GM23248 (cell line): ENCODE measurements around the gene RASGRP2. TPM values are rescaled to one million over a fixed set of nuclear protein-coding genes. Genes with fewer than 3 reads are reported as not detected.

ENCODE experiments used
- DNase-seq: peaks from one replicate; pipeline ENCODE4 v3.0.0-alpha.2; 2015
- H2AFZ ChIP-seq: fragments of 200-600 bp; sonication (generic); 2 replicates; pipeline ENCODE4 v1.6.1; 2016; ENCODE audit warnings: antibody characterized with exemption
- H3F3A ChIP-seq: fragments of 200-600 bp; sonication (generic); 2 replicates; pipeline ENCODE4 v1.6.1; 2016; ENCODE audit warnings: mild to moderate bottlenecking, antibody characterized with exemption, mixed run types; ENCODE audit not compliant: insufficient read depth
- H3K27ac ChIP-seq: fragments of 200-600 bp; sonication (generic); 2 replicates; pipeline ENCODE4 v1.5.1; 2016; ENCODE audit warnings: mild to moderate bottlenecking
- H3K27me3 ChIP-seq: fragments of 200-600 bp; sonication (generic); replicated peaks from 2 replicates; pipeline ENCODE4 v1.6.1; 2016; ENCODE audit warnings: mild to moderate bottlenecking; ENCODE audit not compliant: insufficient read depth
- H3K36me3 ChIP-seq: fragments of 200-600 bp; sonication (generic); 2 replicates; pipeline ENCODE4 v1.6.1; 2016; ENCODE audit warnings: low read depth, mild to moderate bottlenecking
- H3K4me1 ChIP-seq: fragments of 200-600 bp; sonication (generic); 2 replicates; pipeline ENCODE4 v1.6.1; 2016; ENCODE audit warnings: mild to moderate bottlenecking; ENCODE audit not compliant: insufficient read depth
- H3K4me2 ChIP-seq: fragments of 200-600 bp; sonication (generic); one replicate; pipeline ENCODE4 v1.6.1; 2016; ENCODE audit warnings: mild to moderate bottlenecking; ENCODE audit not compliant: unreplicated experiment
- H3K4me3 ChIP-seq: fragments of 200-600 bp; sonication (generic); 2 replicates; pipeline ENCODE4 v1.5.1; 2016; ENCODE audit warnings: mild to moderate bottlenecking
- H3K79me2 ChIP-seq: fragments of 200-600 bp; sonication (generic); 2 replicates; pipeline ENCODE4 v1.6.1; 2016; ENCODE audit warnings: mild to moderate bottlenecking; ENCODE audit not compliant: insufficient read depth
- H3K9ac ChIP-seq: fragments of 200-600 bp; sonication (generic); 2 replicates; pipeline ENCODE4 v1.6.1; 2016; ENCODE audit warnings: mild to moderate bottlenecking
- H3K9me2 ChIP-seq: fragments of 200-600 bp; sonication (generic); 2 replicates; pipeline ENCODE4 v1.6.1; 2016; ENCODE audit warnings: mixed run types, mild to moderate bottlenecking, moderate library complexity; ENCODE audit not compliant: insufficient read depth
- H3K9me3 ChIP-seq: fragments of 200-600 bp; sonication (generic); one replicate; pipeline ENCODE4 v1.6.1; 2017; ENCODE audit warnings: low read depth
- H4K20me1 ChIP-seq: fragments of 200-600 bp; sonication (generic); 2 replicates; pipeline ENCODE4 v1.6.0; 2016; ENCODE audit not compliant: insufficient read depth
- EZH2 ChIP-seq: fragments of 200-600 bp; sonication (generic); IDR thresholded peaks from 2 replicates; pipeline ENCODE4 v1.6.1; 2018; ENCODE audit warnings: antibody characterized with exemption, mild to moderate bottlenecking; ENCODE audit not compliant: insufficient read depth, poor library complexity, severe bottlenecking
- EZH2phosphoT487 ChIP-seq: fragments of 200-600 bp; sonication (generic); IDR thresholded peaks from 2 replicates; pipeline ENCODE4 v1.6.1; 2018; ENCODE audit warnings: antibody characterized with exemption, moderate library complexity, mild to moderate bottlenecking, low read depth; ENCODE audit not compliant: insufficient read depth
- WGBS, 2 experiments: methylation state at CpG; one replicate each; pipeline ENCODE4 v1.1.6; 2015 to 2017; ENCODE audit warnings: low lambda C conversion rate in 2 of 2, low coverage in 1 of 2; ENCODE audit errors: missing lambda C conversion rate in 2 of 2; 5-methylcytosine and 5-hydroxymethylcytosine counted together
- in situ Hi-C: fragments of 300-500 bp; cut with MboI; formaldehyde crosslinking; loops from 2 replicates; pipeline ENCODE4 v1.15.0; 2020
- polyA plus RNA-seq: library from polyadenylated mRNA; unstranded; fragments of >200 nt; fragmentation: Nextera tagmentation; extraction: Ambion mirVana; gene quantifications from 2 replicates; pipeline ENCODE4 v1.2.1, GENCODE V29; 2016
- total RNA-seq: library from RNA; depleted of rRNA; stranded (reverse); fragments of >200 nt; shearing (Covaris generic); gene quantifications from 2 replicates; pipeline ENCODE4 v1.2.3, GENCODE V29; 2014

RASGRP2 gene
- total and polyA plus RNA-seq, 2 experiments from 2014 or later = 0.68 TPM; not detected in 1

DNA sequence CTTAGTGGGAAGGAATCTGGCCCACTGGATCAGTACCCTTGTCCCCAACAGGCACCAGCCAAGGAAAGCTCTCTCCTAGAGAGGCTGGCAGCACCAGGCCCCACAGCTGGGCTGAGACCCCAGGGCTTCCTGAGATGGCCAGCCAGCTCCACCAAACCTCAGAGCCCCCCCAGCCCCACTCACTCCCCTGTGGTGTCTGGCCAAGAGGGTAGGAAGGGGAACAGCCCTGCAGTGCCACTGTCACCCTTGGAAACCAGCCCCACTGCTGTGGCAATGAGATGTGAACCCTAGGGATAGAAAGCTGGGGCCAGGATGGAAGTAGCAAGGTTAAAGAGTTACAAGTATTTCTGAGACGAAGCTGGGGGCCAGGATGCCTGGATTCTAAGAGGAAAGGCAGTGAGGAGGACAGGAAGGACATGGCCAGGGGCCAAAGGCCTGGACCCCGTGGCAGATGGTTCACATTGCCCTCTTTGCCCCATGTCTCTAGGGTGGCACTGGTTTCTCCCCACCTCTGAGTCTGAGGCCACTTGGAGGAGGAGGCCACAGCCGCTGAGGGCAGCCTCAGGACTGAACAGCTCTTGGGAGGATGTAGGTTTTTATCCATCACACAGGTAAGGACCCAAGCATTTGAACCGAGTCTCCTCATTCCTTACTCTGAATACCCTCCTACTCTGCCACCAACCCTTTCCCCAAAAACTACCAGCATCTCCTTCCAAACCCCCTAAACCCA lies 49.8 kb downstream of the RASGRP2 start:
- WGBS, 2 experiments = 35 to 60% methylated on average over 4 of the region's 4 CpGs

GRCh38 chr11:64692764-64693331 lies 51.1 kb downstream of the RASGRP2 start:
- no peaks in the 10 kb centered on the region for H3K9me2 ChIP-seq
- H4K20me1 ChIP-seq = no peaks in the 10 kb centered on the region
- no peak overlapping the region for H3K4me3 ChIP-seq
- H3K79me2 ChIP-seq = no peaks in the 10 kb centered on the region
- no peaks in the 10 kb centered on the region for H3F3A ChIP-seq
- 26 to 35% methylated on average over 9 to 13 of the region's 13 CpGs for WGBS, 2 experiments
- TF ChIP-seq EZH2 (peak; percentile 64), EZH2phosphoT487 (no peak)
- no peaks in the 10 kb centered on the region for H3K36me3 ChIP-seq
- no peak overlapping the region for H3K4me2 ChIP-seq
- peaks cover 46% of the 10 kb centered on the region for H3K27me3 ChIP-seq
- no peak overlapping the region for H3K9ac ChIP-seq
- no peaks in the 10 kb centered on the region for H3K4me1 ChIP-seq
- H3K27ac ChIP-seq = no peak overlapping the region
- in situ Hi-C loops = no loop called here
- DNase-seq = no peak
- no peak overlapping the region for H2AFZ ChIP-seq
- H3K9me3 ChIP-seq = no peaks in the 10 kb centered on the region

More for the DNA sequence above, 49.8 kb downstream of the RASGRP2 start:
- Histone ChIP-seq H3K79me2 (no peaks in the 10 kb centered on the region), H3K4me2 (no peak overlapping the region), H3K27ac (no peak overlapping the region), H3K9ac (no peak overlapping the region), H3K36me3 (no peaks in the 10 kb centered on the region), H3K9me2 (no peaks in the 10 kb centered on the region), H3K4me3 (no peak overlapping the region), H3F3A (no peaks in the 10 kb centered on the region), H3K27me3 (peaks cover 46% of the 10 kb centered on the region), H3K9me3 (no peaks in the 10 kb centered on the region), H4K20me1 (no peaks in the 10 kb centered on the region), H2AFZ (no peak overlapping the region), H3K4me1 (no peaks in the 10 kb centered on the region)
- TF ChIP-seq EZH2 = no peak
- no peak for TF ChIP-seq EZH2phosphoT487
- in situ Hi-C loops = no loop called here
- DNase-seq = no peak

- H3K27me3 ChIP-seq = peaks cover 44% of the 10 kb centered on the region
- H3K4me1 ChIP-seq = no peaks in the 10 kb centered on the region
- no peak for TF ChIP-seq EZH2phosphoT487
- no peak for TF ChIP-seq EZH2
Measured at GRCh38 chr11:64691543-64691942, 52.4 kb downstream of the RASGRP2 start.

GRCh38 chr11:64690235-64690634 lies 53.7 kb downstream of the RASGRP2 start:
- no peaks in the 10 kb centered on the region for H3K4me1 ChIP-seq
- no peak for DNase-seq
- no peaks in the 10 kb centered on the region for H3K36me3 ChIP-seq
- 86 to 90% methylated on average over 8 of the region's 8 CpGs for WGBS, 2 experiments
- TF ChIP-seq EZH2 (no peak), EZH2phosphoT487 (no peak)
- no peak overlapping the region for H2AFZ ChIP-seq
- no peaks in the 10 kb centered on the region for H3F3A ChIP-seq
- no peaks in the 10 kb centered on the region for H3K79me2 ChIP-seq
- H3K9me3 ChIP-seq = no peaks in the 10 kb centered on the region
- H3K27ac ChIP-seq = no peak overlapping the region
- H3K4me3 ChIP-seq = no peak overlapping the region
- no peaks in the 10 kb centered on the region for H3K9me2 ChIP-seq
- H3K27me3 ChIP-seq = peaks cover 37% of the 10 kb centered on the region
- H3K9ac ChIP-seq = no peak overlapping the region
- in situ Hi-C loops = no loop called here
- H4K20me1 ChIP-seq = no peaks in the 10 kb centered on the region
- no peak overlapping the region for H3K4me2 ChIP-seq

More at GRCh38 chr11:64691543-64691942, 52.4 kb downstream of the RASGRP2 start:
- in situ Hi-C loops = no loop called here
- Histone ChIP-seq H4K20me1 (no peaks in the 10 kb centered on the region), H3K27ac (no peak overlapping the region), H3K9me2 (no peaks in the 10 kb centered on the region), H3K9me3 (no peaks in the 10 kb centered on the region), H2AFZ (no peak overlapping the region), H3K4me2 (no peak overlapping the region), H3F3A (no peaks in the 10 kb centered on the region), H3K4me3 (no peak overlapping the region), H3K9ac (no peak overlapping the region), H3K79me2 (no peaks in the 10 kb centered on the region), H3K36me3 (no peaks in the 10 kb centered on the region)
- no peak for DNase-seq
- WGBS, 2 experiments = 48 to 52% methylated on average over 1 of the region's 1 CpG
